Measurements from ENCODE around the gene KCNQ2.

- TF ChIP-seq BACH1 (IDR thresholded peaks at IDR 0.05; ENCODE audit: borderline replicate concordance) (no peak), CTCF (IDR thresholded peaks at IDR 0.05 in 2 of 3, conservative IDR thresholded peaks at IDR 0.05 in 1 of 3; ENCODE audit: control insufficient read depth in 2 of 3, extremely low read depth in 1 of 3, insufficient read depth in 1 of 3, low read depth in 3 of 3, low read length in 3 of 3) (peak; percentile 81 to 89 (median 82)), BCL11A (IDR thresholded peaks at IDR 0.05; ENCODE audit: low read depth, low read length) (no peak), EZH2 (IDR thresholded peaks at IDR 0.05; ENCODE audit: borderline replicate concordance, control insufficient read depth, low read depth, low read length) (no peak), MTA3 (IDR thresholded peaks at IDR 0.05; ENCODE audit: borderline replicate concordance, low read length) (no peak), CREB1 (IDR thresholded peaks at IDR 0.05; ENCODE audit: low read depth) (peak; percentile 15; the same call in 1 of the 2 replicates), NBN (IDR thresholded peaks at IDR 0.05) (no peak), MAX (IDR thresholded peaks at IDR 0.05; ENCODE audit: low read depth, low read length) (no peak), ZNF24 (IDR thresholded peaks at IDR 0.05) (no peak), BRCA1 (IDR thresholded peaks at IDR 0.05; ENCODE audit: low read depth, low read length) (no peak), HDAC2 (IDR thresholded peaks at IDR 0.05) (no peak)
- TF ChIP-seq, protein P1, sequence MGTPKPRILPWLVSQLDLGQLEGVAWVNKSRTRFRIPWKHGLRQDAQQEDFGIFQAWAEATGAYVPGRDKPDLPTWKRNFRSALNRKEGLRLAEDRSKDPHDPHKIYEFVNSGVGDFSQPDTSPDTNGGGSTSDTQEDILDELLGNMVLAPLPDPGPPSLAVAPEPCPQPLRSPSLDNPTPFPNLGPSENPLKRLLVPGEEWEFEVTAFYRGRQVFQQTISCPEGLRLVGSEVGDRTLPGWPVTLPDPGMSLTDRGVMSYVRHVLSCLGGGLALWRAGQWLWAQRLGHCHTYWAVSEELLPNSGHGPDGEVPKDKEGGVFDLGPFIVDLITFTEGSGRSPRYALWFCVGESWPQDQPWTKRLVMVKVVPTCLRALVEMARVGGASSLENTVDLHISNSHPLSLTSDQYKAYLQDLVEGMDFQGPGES (IDR thresholded peaks at IDR 0.05): no peak
Measured at GRCh38 chr20:63434599-63435378, 37.7 kb downstream of the KCNQ2 start.
